Naive B cell (primary cell): Measurements from ENCODE around the gene SETD1B. TPM values are rescaled to one million over a fixed set of nuclear protein-coding genes. Genes with fewer than 3 reads are reported as not detected.
A peak's percentile ranks its signal among the peaks of the same experiment; 100 is the strongest.

Experiments
- ATAC-seq, 2 donors: fragments of 150-1000 bp; cut with Tn5 transposase; 2 replicates each; pipeline ENCODE4 v1.10.0; 2021; ENCODE audit warnings: low read depth in 2 of 2, mild to moderate bottlenecking in 2 of 2, moderate library complexity in 2 of 2
- DNase-seq: peaks from one replicate; pipeline ENCODE4 v3.0.0; 2022
- H3K27ac Mint-ChIP-seq, 6 donors: one replicate each; pipeline ENCODE4 v1.8.0; 2020 to 2022; ENCODE audit warnings: mild to moderate bottlenecking in 6 of 6, mixed read lengths in 6 of 6, moderate library complexity in 5 of 6, inconsistent platforms in 2 of 6
- H3K27me3 Mint-ChIP-seq, 3 donors: one replicate each; pipeline ENCODE4 v1.8.0; 2021 to 2022; ENCODE audit warnings: mixed read lengths in 3 of 3, mild to moderate bottlenecking in 1 of 3
- H3K36me3 Mint-ChIP-seq, 2 donors: one replicate each; pipeline ENCODE4 v1.8.0; 2020 to 2022; ENCODE audit warnings: mixed read lengths in 2 of 2, inconsistent platforms in 1 of 2, mild to moderate bottlenecking in 1 of 2
- H3K4me1 Mint-ChIP-seq, 3 donors: one replicate each; pipeline ENCODE4 v1.8.0; 2020 to 2022; ENCODE audit warnings: mixed read lengths in 3 of 3, inconsistent platforms in 1 of 3, mild to moderate bottlenecking in 1 of 3, moderate library complexity in 1 of 3
- H3K4me3 Mint-ChIP-seq, 8 donors: one replicate each; pipeline ENCODE4 v1.8.0; 2020 to 2022; ENCODE audit warnings: mild to moderate bottlenecking in 8 of 8, mixed read lengths in 8 of 8, moderate library complexity in 8 of 8, inconsistent platforms in 2 of 8
- H3K9me3 Mint-ChIP-seq, 7 donors: one replicate each; pipeline ENCODE4 v1.8.0; 2020 to 2022; ENCODE audit warnings: mixed read lengths in 7 of 7, mild to moderate bottlenecking in 5 of 7, inconsistent platforms in 2 of 7, moderate library complexity in 1 of 7
- polyA plus RNA-seq, 6 donors: library from polyadenylated mRNA; unstranded; fragments of 300-500 nt; fragmentation: Illumina TruSeq; gene quantifications; one replicate each; pipeline ENCODE4 v1.2.3, GENCODE V29; 2021; ENCODE audit warnings: low read depth in 6 of 6

Gene SETD1B
- polyA plus RNA-seq, 6 donors from 2014 or later = 0.64 to 3.0 (median 0.91) TPM

GRCh38 chr12:121794534-121795033, 9.2 kb upstream of the SETD1B start:
- no peaks in the 10 kb centered on the region for H3K36me3 Mint-ChIP-seq
- DNase-seq (no peak), ATAC-seq (peak; percentile 5 to 10)
- peak overlapping the region; percentile 91 to 99 (median 98) for H3K27ac Mint-ChIP-seq
- peaks cover 47 to 70% (median 69%) of the 10 kb centered on the region in 3 donors for H3K4me1 Mint-ChIP-seq
- no peaks in the 10 kb centered on the region for H3K9me3 Mint-ChIP-seq
- peak overlapping the region; percentile 84 to 96 (median 89) for H3K4me3 Mint-ChIP-seq
- H3K27me3 Mint-ChIP-seq = no peaks in the 10 kb centered on the region

GRCh38 chr12:121795034-121795968, 8.5 kb upstream of the SETD1B start:
- H3K9me3 Mint-ChIP-seq = no peaks in the 10 kb centered on the region
- ATAC-seq (peak; percentile 22 to 23), DNase-seq (peak; percentile 79)
- H3K4me3 Mint-ChIP-seq = peak overlapping the region; percentile 84 to 96 (median 89)
- H3K27me3 Mint-ChIP-seq = no peaks in the 10 kb centered on the region
- no peaks in the 10 kb centered on the region for H3K36me3 Mint-ChIP-seq
- peaks cover 40 to 63% (median 61%) of the 10 kb centered on the region in 3 donors for H3K4me1 Mint-ChIP-seq
- peak overlapping the region; percentile 90 to 99 (median 98) for H3K27ac Mint-ChIP-seq

GRCh38 chr12:121796855-121797751, 6.7 kb upstream of the SETD1B start:
- no peak for DNase-seq
- H3K36me3 Mint-ChIP-seq = no peaks in the 10 kb centered on the region
- no peaks in the 10 kb centered on the region for H3K27me3 Mint-ChIP-seq
- peaks cover 40 to 55% (median 43%) of the 10 kb centered on the region in 3 donors for H3K4me1 Mint-ChIP-seq
- peak overlapping the region in 1 of 6 donors; percentile 94 for H3K27ac Mint-ChIP-seq
- no peaks in the 10 kb centered on the region for H3K9me3 Mint-ChIP-seq
- peak overlapping the region in 4 of 8 donors; percentile 47 to 84 (median 66) for H3K4me3 Mint-ChIP-seq
- no peak for ATAC-seq

GRCh38 chr12:121797937-121798786, 5.6 kb upstream of the SETD1B start:
- ATAC-seq (no peak), DNase-seq (no peak)
- Mint-ChIP-seq H3K9me3 (no peaks in the 10 kb centered on the region), H3K4me1 (peaks cover 37 to 56% (median 43%) of the 10 kb centered on the region in 3 donors), H3K27me3 (no peaks in the 10 kb centered on the region), H3K4me3 (peak overlapping the region; percentile 49 to 84 (median 77)), H3K36me3 (no peaks in the 10 kb centered on the region), H3K27ac (peak overlapping the region in 5 of 6 donors; percentile 51 to 94 (median 85))

GRCh38 chr12:121798787-121799155, 5.0 kb upstream of the SETD1B start:
- no peaks in the 10 kb centered on the region for H3K9me3 Mint-ChIP-seq
- H3K4me3 Mint-ChIP-seq = peak overlapping the region; percentile 62 to 94 (median 82)
- H3K4me1 Mint-ChIP-seq = peaks cover 37 to 58% (median 45%) of the 10 kb centered on the region in 3 donors
- DNase-seq (no peak), ATAC-seq (no peak)
- peak overlapping the region in 5 of 6 donors; percentile 66 to 94 (median 85) for H3K27ac Mint-ChIP-seq
- H3K27me3 Mint-ChIP-seq = no peaks in the 10 kb centered on the region
- no peaks in the 10 kb centered on the region for H3K36me3 Mint-ChIP-seq

- Mint-ChIP-seq H3K4me3 (peak overlapping the region; percentile 78 to 94 (median 87)), H3K36me3 (no peaks in the 10 kb centered on the region), H3K4me1 (peaks cover 36 to 55% (median 43%) of the 10 kb centered on the region in 3 donors), H3K27ac (peak overlapping the region in 5 of 6 donors; percentile 66 to 94 (median 92)), H3K27me3 (no peaks in the 10 kb centered on the region), H3K9me3 (no peaks in the 10 kb centered on the region)
- peak; percentile 6 to 11 for ATAC-seq
- peak; percentile 58 for DNase-seq
These were observed 4.5 kb upstream of the SETD1B start for GRCh38 chr12:121799156-121799841.

GRCh38 chr12:121799842-121800693, 3.7 kb upstream of the SETD1B start:
- ATAC-seq = peak; percentile 34 to 37
- H3K4me1 Mint-ChIP-seq = peaks cover 30 to 47% (median 35%) of the 10 kb centered on the region in 3 donors
- H3K27ac Mint-ChIP-seq = peak overlapping the region in 5 of 6 donors; percentile 76 to 98 (median 92)
- H3K27me3 Mint-ChIP-seq = no peaks in the 10 kb centered on the region
- peak; percentile 76 for DNase-seq
- H3K9me3 Mint-ChIP-seq = no peaks in the 10 kb centered on the region
- no peaks in the 10 kb centered on the region for H3K36me3 Mint-ChIP-seq
- peak overlapping the region; percentile 78 to 94 (median 87) for H3K4me3 Mint-ChIP-seq

- Mint-ChIP-seq H3K9me3 (no peaks in the 10 kb centered on the region), H3K27me3 (no peaks in the 10 kb centered on the region), H3K27ac (peak overlapping the region; percentile 94 to 99 (median 98)), H3K4me3 (peak overlapping the region; percentile 90 to 99 (median 96)), H3K4me1 (peaks cover 31 to 48% (median 36%) of the 10 kb centered on the region in 3 donors), H3K36me3 (no peaks in the 10 kb centered on the region)
- DNase-seq (peak; percentile 61), ATAC-seq (peak; percentile 2 to 4)
These were observed 2.9 kb upstream of the SETD1B start for GRCh38 chr12:121800694-121801594.

GRCh38 chr12:121801595-121802484, 2.0 kb upstream of the SETD1B start:
- no peak for ATAC-seq
- peak overlapping the region; percentile 94 to 99 (median 98) for H3K27ac Mint-ChIP-seq
- peaks cover 39 to 57% (median 43%) of the 10 kb centered on the region in 3 donors for H3K4me1 Mint-ChIP-seq
- H3K36me3 Mint-ChIP-seq = peaks cover 4 to 7% of the 10 kb centered on the region in 2 donors
- DNase-seq = peak; percentile 54
- H3K27me3 Mint-ChIP-seq = no peaks in the 10 kb centered on the region
- peak overlapping the region; percentile 90 to 99 (median 96) for H3K4me3 Mint-ChIP-seq
- H3K9me3 Mint-ChIP-seq = no peaks in the 10 kb centered on the region

- Mint-ChIP-seq H3K36me3 (peaks cover 4 to 7% of the 10 kb centered on the region in 2 donors), H3K27ac (peak overlapping the region; percentile 94 to 99 (median 98)), H3K27me3 (no peaks in the 10 kb centered on the region), H3K4me3 (peak overlapping the region; percentile 90 to 99 (median 96)), H3K4me1 (peaks cover 43 to 58% (median 44%) of the 10 kb centered on the region in 3 donors), H3K9me3 (no peaks in the 10 kb centered on the region)
- DNase-seq = no peak
- ATAC-seq = no peak
These were observed 1.3 kb upstream of the SETD1B start for GRCh38 chr12:121802485-121802842.
